Measurements from ENCODE around the gene SYPL1.

DNA sequence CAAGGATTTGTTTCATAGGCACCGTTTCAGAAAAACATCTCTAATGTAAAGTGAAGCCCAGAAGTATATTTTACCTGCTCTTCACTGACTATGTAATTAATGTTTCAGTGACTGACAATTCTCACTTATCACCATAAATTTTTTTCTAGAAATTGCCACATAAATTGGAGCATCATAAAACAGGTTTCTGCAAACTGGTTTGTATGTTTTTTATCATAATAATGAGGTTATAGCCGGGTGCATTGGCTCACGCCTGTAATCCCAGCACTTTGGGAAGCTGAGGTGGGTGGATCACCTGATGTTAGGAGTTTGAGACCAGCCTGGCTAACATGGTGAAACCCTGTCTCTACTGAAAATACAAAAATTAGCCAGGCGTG lies 39.4 kb downstream of the SYPL1 start:
- TF ChIP-seq, protein P1, sequence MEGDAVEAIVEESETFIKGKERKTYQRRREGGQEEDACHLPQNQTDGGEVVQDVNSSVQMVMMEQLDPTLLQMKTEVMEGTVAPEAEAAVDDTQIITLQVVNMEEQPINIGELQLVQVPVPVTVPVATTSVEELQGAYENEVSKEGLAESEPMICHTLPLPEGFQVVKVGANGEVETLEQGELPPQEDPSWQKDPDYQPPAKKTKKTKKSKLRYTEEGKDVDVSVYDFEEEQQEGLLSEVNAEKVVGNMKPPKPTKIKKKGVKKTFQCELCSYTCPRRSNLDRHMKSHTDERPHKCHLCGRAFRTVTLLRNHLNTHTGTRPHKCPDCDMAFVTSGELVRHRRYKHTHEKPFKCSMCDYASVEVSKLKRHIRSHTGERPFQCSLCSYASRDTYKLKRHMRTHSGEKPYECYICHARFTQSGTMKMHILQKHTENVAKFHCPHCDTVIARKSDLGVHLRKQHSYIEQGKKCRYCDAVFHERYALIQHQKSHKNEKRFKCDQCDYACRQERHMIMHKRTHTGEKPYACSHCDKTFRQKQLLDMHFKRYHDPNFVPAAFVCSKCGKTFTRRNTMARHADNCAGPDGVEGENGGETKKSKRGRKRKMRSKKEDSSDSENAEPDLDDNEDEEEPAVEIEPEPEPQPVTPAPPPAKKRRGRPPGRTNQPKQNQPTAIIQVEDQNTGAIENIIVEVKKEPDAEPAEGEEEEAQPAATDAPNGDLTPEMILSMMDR (IDR thresholded peaks at IDR 0.05) = no peak
- TF ChIP-seq, protein P2, sequence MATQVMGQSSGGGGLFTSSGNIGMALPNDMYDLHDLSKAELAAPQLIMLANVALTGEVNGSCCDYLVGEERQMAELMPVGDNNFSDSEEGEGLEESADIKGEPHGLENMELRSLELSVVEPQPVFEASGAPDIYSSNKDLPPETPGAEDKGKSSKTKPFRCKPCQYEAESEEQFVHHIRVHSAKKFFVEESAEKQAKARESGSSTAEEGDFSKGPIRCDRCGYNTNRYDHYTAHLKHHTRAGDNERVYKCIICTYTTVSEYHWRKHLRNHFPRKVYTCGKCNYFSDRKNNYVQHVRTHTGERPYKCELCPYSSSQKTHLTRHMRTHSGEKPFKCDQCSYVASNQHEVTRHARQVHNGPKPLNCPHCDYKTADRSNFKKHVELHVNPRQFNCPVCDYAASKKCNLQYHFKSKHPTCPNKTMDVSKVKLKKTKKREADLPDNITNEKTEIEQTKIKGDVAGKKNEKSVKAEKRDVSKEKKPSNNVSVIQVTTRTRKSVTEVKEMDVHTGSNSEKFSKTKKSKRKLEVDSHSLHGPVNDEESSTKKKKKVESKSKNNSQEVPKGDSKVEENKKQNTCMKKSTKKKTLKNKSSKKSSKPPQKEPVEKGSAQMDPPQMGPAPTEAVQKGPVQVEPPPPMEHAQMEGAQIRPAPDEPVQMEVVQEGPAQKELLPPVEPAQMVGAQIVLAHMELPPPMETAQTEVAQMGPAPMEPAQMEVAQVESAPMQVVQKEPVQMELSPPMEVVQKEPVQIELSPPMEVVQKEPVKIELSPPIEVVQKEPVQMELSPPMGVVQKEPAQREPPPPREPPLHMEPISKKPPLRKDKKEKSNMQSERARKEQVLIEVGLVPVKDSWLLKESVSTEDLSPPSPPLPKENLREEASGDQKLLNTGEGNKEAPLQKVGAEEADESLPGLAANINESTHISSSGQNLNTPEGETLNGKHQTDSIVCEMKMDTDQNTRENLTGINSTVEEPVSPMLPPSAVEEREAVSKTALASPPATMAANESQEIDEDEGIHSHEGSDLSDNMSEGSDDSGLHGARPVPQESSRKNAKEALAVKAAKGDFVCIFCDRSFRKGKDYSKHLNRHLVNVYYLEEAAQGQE (IDR thresholded peaks at IDR 0.05; ENCODE audit: insufficient read depth in 1 of 2, low read depth in 2 of 2, low read length in 1 of 2) = no peak
- no peak for TF ChIP-seq POLR2AphosphoS5 (IDR thresholded peaks at IDR 0.05; ENCODE audit: low read depth, low read length)

All from Panc1 (cell line).